GM18870 (cell line): ENCODE data around the gene PITPNM1.
"Not testable (repeated sequence)": the region's sequence is repeated elsewhere in the genome, so short reads cannot be mapped to it uniquely, and the experiment has no call there.

Source experiments
- ATAC-seq: cut with Tn5 transposase; IDR thresholded peaks from one replicate; pipeline ENCODE4 v1.9.1; 2021; ENCODE audit warnings: moderate library complexity; ENCODE audit not compliant: unreplicated experiment

Gene PITPNM1

DNA sequence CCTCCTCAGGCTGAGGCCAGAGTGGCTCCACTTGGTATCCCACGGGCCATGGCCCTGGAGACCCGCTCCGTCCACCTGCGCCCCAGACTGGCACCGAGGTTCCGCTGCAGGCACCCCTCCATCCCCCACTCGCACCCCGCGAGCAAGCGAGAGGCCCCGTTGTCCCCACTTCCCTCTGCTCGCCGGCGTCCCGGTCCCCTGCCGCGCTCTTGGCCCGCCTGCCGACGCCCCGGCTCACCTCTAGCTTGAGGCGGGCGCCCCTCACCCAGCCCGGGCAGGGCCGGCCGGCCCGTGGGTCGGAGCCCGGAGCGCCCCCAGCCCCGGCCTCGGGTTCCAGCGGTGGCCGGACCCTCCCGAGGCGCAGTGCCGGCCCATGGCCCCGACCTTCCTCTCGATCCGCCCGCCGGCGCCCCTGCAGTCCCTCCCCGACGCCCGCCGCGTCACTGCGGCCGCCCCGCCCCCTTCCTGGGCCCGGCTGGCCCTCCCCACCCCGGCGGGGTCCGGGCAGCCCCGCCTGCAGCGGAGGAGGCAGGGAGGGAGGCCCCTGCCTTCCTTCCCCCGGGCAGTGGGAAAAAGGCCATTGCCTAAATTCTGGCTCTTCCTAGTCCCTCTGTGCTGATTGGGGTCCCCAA, at the start of gene PITPNM1:
PITPNM1 (minus strand) TSS at position 414 of the 632 bp plus-strand sequence. CDS start 1,183 bp downstream, outside the sequence.
- no peak for ATAC-seq

DNA sequence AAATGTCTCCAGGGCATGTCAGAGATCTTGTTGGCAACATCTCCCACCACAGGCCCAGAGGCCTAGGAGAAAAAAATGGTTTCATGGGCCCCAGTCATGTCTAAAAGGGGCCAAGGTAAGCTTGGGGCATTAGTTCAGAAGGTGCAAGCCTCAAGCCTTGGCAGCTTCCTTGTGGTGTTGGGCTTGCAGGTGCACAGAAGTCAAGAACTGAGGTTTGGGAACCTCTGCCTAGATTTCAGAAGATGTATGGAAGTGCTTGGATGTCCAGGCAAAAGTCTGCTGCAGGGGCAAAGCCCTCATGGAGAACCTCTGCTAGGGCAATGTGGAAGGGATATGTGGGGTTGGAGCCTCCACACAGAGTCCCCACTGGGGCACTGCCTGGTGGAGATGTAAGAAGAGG, 46.5 kb upstream of the PITPNM1 start:
- not testable (repeated sequence) for ATAC-seq

DNA sequence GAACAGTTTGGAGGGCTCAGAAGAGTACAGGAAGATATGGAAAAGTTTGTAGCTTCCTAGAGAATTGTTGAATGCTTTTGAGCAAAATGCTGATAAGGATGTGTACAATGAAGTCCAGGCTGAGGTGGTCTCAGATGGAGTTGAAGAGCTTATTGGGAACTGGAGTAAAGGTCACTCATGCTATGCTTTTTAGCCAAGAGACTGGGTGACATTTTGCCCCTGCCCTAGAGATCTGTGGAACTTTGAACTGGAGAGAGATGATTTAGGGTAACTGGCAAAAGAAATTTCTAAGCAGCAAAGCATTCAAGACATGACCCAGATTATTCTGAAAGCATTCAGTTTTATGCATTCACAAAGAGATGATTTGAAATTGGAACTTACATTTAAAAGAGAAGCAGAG, 46.0 kb upstream of the PITPNM1 start:
- no peak for ATAC-seq

DNA sequence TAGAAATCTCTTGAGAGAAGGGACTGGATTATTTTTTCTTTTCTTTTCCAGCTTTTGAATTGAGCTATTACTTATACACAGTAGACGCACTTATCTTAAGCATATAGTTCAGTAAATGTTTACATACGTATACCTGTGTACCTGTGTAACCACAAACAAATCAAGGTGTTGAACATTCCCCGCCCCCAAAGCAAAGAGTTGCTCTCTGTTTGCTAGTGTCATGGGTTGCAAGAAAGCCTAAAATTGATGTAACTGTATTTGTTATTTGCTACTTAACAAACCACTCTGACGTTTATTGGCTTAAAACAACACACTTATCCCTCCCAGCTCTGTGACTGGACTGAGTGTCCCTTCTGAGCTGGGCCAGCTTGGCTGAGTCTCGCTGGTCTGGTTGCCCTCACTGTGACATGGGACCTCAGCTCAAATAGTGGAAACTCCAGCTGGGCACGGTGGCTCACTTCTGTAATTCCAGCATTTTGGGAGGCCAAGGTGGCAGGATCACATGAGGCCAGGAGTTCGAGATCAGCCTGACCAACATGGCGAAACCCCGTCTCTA, 43.5 kb upstream of the PITPNM1 start:
- ATAC-seq: no peak

DNA sequence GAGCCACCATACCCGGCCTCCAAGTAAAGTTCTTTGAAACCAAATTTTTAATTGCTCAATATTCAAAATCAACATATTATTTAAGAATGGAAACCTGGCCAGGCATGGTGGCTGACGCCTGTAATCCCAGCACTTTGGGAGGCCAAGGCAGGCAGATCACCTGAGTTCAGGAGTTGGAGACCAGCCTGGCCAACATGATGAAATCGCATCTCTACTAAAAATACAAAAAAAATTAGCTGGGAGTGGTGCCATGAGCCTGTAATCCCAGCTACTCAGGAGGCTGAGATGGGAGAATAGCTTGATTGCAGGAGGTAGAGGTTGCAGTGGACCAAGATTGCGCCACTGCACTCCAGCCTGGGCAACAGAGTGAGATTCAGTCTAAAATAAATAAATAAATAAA, 42.9 kb upstream of the PITPNM1 start:
- ATAC-seq: not testable (repeated sequence)

DNA sequence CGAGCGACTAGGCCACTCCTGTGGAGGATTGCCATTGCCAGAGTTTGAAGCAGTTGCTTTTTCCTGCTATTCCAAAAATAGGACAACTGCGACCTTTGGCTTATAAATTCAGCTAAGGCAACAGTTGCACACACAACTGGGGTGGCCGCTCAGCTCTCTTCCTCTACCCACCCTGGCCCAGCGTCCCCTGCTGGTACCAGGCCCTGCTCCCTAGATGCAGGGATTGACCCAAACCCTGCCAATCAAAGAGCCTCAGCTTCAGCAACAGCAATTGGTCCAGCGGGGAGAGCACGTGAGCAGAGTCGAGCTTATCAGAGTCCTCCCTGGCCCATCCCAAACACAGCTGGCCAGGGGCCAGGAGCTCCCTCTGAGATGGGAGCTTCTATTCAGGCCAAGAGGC, 40.1 kb upstream of the PITPNM1 start:
- ATAC-seq: no peak

DNA sequence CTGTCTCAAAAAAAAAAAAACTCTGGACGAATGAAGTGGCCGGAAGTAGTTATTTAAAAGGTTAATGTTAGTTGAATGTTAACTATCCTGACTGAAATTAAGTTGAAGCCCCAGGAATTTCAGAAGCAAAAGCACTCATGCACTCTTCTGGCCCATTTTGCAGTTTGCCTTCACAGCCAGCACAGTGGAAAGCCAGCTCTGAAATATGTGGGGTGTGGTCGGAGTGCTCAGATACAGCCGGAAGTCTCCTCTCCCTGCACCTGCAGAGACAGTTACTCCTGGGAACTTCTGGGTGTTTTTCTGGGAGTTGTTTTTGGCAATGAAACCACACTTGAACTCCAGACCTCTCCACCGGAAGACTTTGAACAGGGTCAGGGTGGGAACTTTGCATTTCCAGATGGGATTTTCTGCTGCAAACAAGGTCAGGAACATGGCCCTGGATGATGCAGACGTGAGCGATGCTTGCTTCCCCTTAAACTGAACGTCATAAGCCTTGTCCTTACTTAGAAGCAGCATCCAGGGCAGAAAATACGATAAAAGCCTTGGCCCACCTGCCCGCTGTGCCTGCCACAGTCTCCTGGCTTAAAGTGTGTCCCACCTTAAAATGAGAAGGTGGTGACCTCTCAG, 39.6 kb upstream of the PITPNM1 start:
- no peak for ATAC-seq

DNA sequence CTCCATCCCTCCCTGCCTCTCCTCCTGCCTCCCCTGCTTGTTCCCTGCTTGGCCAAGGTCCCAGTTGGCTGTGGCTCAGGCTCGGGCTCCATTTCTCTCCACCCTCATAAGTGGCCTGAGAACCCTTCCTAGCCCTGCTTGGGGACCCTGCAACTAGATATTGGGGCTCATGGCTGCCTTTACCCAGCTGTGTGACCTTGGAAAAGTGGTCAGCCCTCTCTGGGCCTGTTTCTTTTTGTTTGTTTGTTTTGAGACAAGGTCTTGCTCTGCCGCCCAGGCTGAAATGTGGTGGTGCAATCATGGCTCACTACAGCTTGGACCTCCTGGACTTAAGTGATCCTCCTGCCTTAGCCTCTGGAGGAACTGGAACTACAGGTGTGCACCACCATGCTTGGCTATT, 38.4 kb upstream of the PITPNM1 start:
- no peak for ATAC-seq

DNA sequence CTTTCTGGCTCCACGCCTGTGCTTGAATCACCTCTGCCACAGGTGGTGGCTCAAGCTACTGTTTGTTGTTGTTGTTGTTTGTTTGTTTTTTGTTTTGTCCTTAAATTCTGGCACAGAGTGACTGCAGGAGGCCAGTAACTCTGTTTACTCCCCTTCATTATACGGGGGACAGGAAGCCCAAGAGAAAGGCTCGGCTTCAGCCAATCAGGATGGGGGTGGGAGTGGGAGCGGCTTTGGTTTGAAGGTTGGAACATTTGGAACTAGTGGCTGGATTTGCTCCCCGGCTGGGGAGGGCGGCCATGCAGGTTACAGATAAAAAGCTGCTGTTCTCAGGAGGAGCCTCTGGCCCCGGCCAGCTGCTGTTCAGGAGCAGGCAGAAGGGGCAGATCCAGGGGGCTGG, 37.8 kb upstream of the PITPNM1 start:
- no peak for ATAC-seq

DNA sequence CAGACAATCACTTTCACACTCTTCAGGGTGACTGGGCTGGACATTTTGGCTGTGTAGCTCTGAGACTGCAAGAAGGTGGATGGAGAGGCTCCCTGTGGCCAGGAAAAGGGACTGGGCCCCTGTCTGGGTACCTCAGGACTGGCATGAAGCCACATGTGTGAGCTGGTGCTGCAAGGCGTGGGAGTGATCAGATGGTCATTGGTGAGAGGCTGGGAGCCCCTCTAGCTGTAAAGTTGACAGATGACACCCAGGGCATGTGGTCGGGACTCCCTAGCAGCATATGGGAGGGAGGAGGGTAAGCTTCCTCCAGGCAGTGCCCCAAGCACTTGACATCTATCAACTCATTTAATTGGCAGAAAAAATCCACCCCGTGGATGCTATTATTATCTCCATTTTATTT, 37.0 kb upstream of the PITPNM1 start:
- ATAC-seq: no peak

DNA sequence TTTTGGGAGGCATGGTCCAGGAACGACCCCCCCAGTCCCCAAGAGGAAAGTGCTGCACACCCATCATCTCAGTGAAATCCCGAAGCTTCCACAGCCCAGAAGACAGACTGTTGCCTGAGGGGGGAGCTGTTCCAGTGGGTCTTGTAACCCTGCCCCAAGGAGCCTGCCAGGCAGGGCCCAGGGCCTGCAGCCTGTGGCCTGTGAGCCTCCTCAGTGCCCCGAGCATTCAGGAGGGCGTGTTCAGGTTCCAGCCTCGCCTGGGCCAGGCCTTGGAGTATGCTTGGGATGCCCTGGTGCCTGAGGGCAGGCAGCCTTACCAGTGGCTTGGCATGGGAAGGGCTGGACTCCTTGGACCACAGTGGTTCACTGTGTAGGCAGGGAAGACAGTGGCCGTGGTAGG, 36.0 kb upstream of the PITPNM1 start:
- ATAC-seq: no peak

DNA sequence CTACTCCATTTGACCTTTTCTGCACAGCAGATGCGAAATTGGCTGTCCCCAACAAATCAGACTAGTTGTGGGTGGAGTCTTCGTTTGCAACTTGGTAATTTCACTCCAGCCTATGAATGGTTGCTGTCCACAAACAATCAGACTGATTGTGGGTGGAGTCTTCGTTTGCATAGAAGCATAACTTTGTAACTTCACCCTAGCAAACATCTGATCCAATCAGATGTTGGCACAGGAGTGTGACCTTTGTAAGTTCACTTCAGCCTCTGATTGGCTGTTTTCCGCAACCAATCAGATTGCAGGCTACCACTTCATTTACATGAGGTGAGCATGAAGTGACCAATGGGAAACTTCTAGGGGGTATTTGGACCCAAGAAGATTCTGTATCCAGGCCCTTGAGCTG, 34.4 kb upstream of the PITPNM1 start:
- ATAC-seq: no peak

DNA sequence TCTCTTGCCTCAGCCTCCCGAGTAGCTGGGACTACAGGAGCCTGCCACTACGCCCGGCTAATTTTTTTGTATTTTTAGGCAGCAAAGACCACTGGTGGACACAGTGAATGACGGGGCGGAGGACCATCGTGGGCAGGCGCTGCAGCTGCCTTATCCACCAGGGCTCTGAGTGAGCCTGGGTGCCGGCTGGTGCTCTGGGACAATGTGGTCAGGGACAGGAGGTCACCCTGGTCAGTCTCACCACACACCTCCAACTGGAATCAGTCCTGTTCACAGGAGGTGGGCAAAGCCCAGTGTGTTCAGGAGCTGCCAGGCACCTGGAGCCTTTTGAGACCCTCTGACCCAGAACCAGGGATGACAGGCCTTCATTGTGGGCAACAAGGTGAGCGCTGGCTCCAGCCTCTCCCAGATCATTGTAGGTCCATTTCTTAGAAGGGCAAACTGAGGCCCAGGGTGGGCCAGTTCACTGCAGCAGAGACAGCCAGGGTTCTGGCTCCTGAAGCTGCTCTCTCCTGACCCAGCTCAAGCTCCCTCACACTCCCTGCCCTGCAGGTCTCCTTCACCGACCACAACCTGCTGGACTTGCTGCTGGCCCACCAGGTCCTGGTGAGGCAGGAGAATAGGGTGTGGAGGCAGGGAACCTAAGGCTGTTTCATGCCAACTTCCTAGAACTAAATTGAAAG, 33.8 kb upstream of the PITPNM1 start:
- no peak for ATAC-seq

DNA sequence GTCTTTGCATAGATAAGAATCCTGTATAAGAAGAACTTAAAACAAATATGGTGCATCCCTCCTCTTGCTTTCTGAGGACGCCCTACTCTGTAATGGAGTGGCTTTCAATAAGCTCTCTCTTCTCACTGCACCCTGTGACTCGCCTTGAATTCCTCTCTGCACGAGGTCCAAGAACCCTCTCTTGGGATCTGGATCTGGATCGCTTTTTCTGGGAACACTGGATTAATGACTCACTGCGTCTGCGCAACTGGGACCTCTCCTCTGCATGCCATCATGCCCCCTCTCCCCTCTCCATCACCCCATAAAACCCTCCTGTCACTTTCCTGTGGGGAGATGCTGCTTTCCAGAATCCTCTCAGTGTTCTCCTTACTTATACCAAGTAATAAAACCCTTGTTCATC, 33.1 kb upstream of the PITPNM1 start:
- ATAC-seq: no peak

DNA sequence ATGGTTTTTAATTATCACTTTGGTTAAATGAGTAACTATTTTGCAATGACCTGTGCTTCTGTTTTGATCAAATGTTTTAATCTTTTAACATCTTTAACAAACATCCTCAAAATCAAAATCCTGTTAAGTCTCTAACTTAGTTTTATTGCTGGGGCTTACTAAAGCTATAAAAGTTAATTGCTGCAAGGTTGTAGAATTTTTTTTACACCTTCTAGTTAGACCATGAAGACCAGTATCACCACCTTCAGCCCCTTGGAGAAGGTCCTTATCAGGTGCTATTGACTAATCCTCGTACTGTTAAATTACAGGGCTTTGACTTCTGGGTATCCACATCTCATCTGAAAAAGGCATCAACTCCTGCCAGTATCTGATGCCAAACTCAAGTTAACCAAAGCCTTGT, 30.4 kb upstream of the PITPNM1 start:
- ATAC-seq: no peak

DNA sequence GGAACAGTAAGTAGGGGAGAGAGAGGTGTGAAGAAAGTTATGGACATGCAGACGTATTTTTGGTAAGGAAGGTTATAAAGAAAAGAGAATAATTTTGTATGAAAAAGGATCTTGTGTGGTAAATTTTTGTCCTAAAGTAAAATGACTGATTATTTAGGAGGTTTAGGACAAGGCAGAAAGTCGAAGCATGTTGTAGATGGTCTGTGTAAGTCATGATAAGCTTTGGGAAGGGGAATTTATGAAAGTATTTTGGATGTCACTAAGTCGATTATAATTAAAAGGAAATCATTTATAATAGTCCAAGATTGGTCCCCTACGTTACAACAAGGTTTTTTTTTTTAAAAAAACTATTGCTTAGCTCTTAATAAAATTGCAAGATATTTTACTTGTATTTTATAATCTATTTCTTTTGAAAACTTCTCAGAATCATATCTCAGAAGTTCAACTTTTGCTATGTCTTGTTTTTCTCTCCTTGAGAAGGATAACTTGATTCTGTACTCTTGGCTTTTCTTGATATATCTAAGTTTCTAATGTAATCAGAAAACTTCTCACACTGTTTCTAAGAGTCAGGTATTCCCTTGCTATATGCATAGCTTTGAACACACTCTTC, 29.0 kb upstream of the PITPNM1 start:
- no peak for ATAC-seq

DNA sequence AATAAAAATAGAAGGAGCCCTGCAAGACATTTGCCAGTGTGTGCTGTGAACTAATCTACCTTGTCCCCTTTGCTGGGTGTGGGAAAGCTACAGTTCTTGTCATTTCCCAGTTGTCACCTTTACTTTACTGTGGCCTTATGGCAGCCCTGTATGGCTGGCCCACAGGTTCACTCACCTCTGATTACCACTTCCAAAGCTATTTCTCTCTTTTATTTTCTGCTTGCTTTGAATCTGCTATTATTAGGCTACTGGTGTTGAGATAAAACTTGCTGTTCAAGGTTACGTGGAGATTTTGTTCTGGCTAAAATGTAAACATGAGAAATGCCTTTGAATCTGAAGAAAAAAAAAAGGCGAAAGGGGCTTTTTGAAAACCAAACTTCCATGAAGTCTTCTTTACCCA, 27.7 kb upstream of the PITPNM1 start:
- ATAC-seq: no peak

DNA sequence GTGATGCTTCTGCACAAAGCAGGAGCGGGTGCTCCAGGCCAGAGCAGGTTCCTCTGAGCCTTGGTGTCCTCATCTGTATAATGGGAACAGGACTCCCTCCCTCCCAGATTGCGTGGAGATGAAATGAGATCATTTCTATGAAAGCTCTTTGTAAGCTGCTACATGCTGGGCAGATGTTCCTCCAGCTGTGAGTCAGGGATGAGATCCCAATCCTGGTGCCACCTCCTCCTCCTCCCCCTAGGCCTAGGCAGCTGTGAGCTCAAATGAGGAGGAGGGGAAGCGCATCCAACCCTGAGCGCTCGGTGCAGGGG, 25.1 kb upstream of the PITPNM1 start:
- no peak for ATAC-seq

DNA sequence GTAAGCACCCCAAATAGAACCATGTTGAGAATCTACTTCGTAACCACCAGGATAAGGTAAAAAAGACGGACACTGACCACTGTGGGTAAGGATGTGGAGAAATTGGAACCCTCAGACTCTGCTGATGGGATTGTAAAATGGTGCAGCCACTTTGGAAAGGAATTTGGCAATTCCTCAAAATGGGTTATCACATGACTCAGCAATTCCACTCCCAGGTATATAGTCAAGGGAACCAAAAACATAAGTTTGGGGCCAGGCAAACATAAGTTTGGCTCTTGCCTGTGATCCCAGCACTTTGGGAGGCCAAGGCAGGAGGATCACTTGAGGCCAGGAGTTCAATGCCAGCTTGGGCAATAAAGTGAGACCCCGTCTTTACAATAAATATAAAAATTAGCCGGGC, 23.2 kb upstream of the PITPNM1 start:
- ATAC-seq: no peak

DNA sequence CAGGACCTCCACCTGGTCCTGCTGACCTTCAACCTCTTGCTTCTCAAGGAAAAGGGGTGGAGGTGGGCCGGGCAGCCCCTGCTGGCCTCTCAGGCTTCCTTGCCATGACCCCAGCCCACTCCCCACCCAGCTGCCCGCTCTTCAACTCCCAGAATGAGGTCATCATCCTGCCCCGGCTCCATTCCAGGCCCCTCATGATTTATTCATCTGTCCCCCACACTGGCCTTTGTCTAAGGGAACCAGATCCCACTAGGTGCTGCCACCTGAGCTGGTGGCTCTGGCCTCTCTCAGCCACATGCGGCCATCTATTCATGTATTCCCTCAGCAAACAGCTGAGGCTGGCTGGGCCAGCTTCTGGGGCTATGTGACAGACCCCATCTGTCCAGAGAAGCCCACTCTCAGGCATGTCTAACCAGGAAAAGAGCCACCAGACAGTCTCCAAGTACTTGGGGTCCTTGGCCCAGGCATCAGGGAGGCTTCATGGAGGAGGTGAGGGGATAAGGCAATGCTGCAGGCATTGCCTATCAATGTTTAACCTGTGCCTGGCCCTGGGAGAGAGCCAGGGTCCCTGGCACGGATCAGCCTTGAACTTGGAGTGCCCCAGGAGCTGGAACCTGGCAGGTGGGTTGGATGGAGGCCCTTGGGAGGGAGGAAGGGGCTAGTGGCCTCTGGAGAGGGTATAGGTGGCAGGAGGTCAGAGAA, 20.3 kb upstream of the PITPNM1 start:
- ATAC-seq: no peak

DNA sequence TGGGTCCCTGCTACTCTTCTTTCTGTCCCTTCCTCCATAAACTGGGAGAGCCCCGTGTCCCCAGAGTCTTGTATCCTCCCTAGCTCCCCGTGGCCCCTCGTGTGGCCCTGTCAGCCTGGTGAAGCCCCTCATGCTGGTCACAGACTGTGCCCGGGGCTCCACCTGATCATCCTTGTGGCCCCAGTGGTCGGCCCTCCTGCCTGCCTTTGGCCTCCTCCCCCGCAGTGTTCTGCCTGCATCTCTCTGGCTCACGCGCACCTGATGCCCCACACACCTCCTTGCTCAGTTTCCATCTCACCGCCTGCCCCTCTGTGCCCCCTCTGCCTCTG, 19.3 kb upstream of the PITPNM1 start:
- no peak for ATAC-seq
